PC-9 (cell line): Measurements from ENCODE around the gene RMI2. TPM values are rescaled to one million over a fixed set of nuclear protein-coding genes. Genes with fewer than 3 reads are reported as not detected.

Source experiments
- BruUV-seq: library from RNA; stranded (reverse); fragments of 400-500 nt; replicated peaks from 2 replicates; lab custom pipeline; 2021; lab: Mats Ljungman, UMichigan
- CTCF ChIA-PET: fragments of 300-600 bp; sonication (Branson Sonifier 250); formaldehyde crosslinking; loops from one replicate; lab custom pipeline; 2022; ENCODE audit warnings: antibody characterized with exemption; lab: Charles Lee
- POLR2A ChIA-PET: fragments of 300-600 bp; sonication (Branson Sonifier 250); formaldehyde crosslinking; loops from one replicate; lab custom pipeline; 2022; ENCODE audit warnings: antibody characterized with exemption; ENCODE audit not compliant: unreplicated experiment; lab: Charles Lee
- DNase-seq, 2 experiments: peaks; one replicate each; pipeline versions ENCODE4 v3.0.0 to v3.0.0-alpha.2; 2015 to 2022; ENCODE audit warnings: mixed read lengths in 1 of 2
- H2AFZ ChIP-seq: fragments of 200-600 bp; sonication (generic); 2 replicates; pipeline ENCODE4 v1.8.1; 2017; ENCODE audit warnings: antibody characterized with exemption
- H3F3A ChIP-seq: fragments of 200-600 bp; sonication (generic); 2 replicates; pipeline ENCODE4 v1.8.1; 2017; ENCODE audit warnings: antibody characterized with exemption, mild to moderate bottlenecking, low read depth; ENCODE audit not compliant: insufficient read depth
- H3K27ac ChIP-seq: fragments of 200-600 bp; sonication (generic); 2 replicates; pipeline ENCODE4 v1.6.1; 2016; ENCODE audit warnings: mixed run types
- H3K27me3 ChIP-seq: fragments of 200-600 bp; sonication (generic); 2 replicates; pipeline ENCODE4 v1.6.1; 2016; ENCODE audit warnings: low read depth, mixed run types; ENCODE audit not compliant: insufficient read depth
- H3K36me3 ChIP-seq: fragments of 200-600 bp; sonication (generic); 2 replicates; pipeline ENCODE4 v1.6.1; 2016; ENCODE audit warnings: low read depth, mixed run types
- H3K4me1 ChIP-seq: fragments of 200-600 bp; sonication (generic); replicated peaks from 2 replicates; pipeline ENCODE4 v1.6.1; 2016; ENCODE audit warnings: mixed run types; ENCODE audit not compliant: insufficient read depth
- H3K4me2 ChIP-seq: fragments of 200-600 bp; sonication (generic); 2 replicates; pipeline ENCODE4 v1.6.1; 2017; ENCODE audit warnings: mixed run types
- H3K4me3 ChIP-seq: fragments of 200-600 bp; sonication (generic); 2 replicates; pipeline ENCODE4 v1.6.1; 2016; ENCODE audit warnings: mixed run types
- H3K79me2 ChIP-seq: fragments of 200-600 bp; sonication (generic); 2 replicates; pipeline ENCODE4 v1.6.1; 2017; ENCODE audit warnings: low read depth, mixed run types
- H3K9me2 ChIP-seq: fragments of 200-600 bp; sonication (generic); 2 replicates; pipeline ENCODE4 v1.8.1; 2017; ENCODE audit warnings: mild to moderate bottlenecking; ENCODE audit not compliant: insufficient read depth
- H3K9me3 ChIP-seq: fragments of 200-600 bp; sonication (generic); 2 replicates; pipeline ENCODE4 v1.8.1; 2016; ENCODE audit warnings: low read depth; ENCODE audit not compliant: insufficient read depth
- H4K20me1 ChIP-seq: fragments of 200-600 bp; sonication (generic); 2 replicates; pipeline ENCODE4 v1.8.1; 2017; ENCODE audit not compliant: insufficient read depth
- CTCF ChIP-seq: fragments of 200-600 bp; sonication (generic); conservative IDR thresholded peaks from 2 replicates; pipeline ENCODE4 v1.6.1; 2017; ENCODE audit warnings: mixed run types, antibody characterized with exemption, mild to moderate bottlenecking, moderate library complexity
- EZH2 ChIP-seq: fragments of 200-600 bp; sonication (generic); IDR thresholded peaks from 2 replicates; pipeline ENCODE4 v1.8.0; 2017; ENCODE audit warnings: antibody characterized with exemption, low read depth
- intact Hi-C: fragments of 100-400 bp; cut with micrococcal nuclease; formaldehyde crosslinking; loops from one replicate; pipeline ENCODE4 v1.10.0; 2022; ENCODE audit not compliant: unreplicated experiment
- total RNA-seq: library from RNA; stranded (reverse); gene quantifications from 2 replicates; pipeline ENCODE4 v1.2.3, GENCODE V29; 2021

The RMI2 gene
- total RNA-seq, 1 experiment from 2014 or later: 38.0 TPM

DNA sequence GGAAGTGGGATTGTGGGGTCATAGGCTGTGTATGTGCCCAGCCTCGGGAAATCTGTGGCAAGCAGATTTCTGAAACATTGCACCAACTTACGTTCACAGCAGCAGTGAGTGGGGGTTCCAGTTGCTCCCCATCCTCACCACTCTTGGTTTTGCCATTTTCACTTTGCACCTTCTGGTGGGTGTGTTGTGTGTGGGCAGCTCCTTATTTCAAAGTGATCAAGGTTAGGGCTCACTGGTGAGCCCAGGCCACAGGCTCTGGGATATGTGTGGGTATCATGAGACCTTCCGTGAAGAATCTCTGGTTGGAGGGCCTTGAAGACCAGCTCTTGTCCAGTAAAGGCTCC is 34.7 kb upstream of the RMI2 start:
- no TSS peak for BruUV-seq
- H3F3A ChIP-seq: peaks cover 21% of the 10 kb centered on the region
- H3K4me1 ChIP-seq: peaks cover 29% of the 10 kb centered on the region
- H2AFZ ChIP-seq: no peak overlapping the region
- no peak overlapping the region for H3K27ac ChIP-seq
- CTCF ChIA-PET: no interaction called here
- H3K4me3 ChIP-seq: no peak overlapping the region
- no peaks in the 10 kb centered on the region for H3K27me3 ChIP-seq
- no peak for DNase-seq
- H4K20me1 ChIP-seq: no peaks in the 10 kb centered on the region
- H3K36me3 ChIP-seq: no peaks in the 10 kb centered on the region
- H3K9me2 ChIP-seq: no peaks in the 10 kb centered on the region
- TF ChIP-seq CTCF (no peak), EZH2 (no peak)
- H3K9me3 ChIP-seq: no peaks in the 10 kb centered on the region
- intact Hi-C loops: no loop called here
- POLR2A ChIA-PET: no interaction called here
- no peak overlapping the region for H3K4me2 ChIP-seq
- no peaks in the 10 kb centered on the region for H3K79me2 ChIP-seq

DNA sequence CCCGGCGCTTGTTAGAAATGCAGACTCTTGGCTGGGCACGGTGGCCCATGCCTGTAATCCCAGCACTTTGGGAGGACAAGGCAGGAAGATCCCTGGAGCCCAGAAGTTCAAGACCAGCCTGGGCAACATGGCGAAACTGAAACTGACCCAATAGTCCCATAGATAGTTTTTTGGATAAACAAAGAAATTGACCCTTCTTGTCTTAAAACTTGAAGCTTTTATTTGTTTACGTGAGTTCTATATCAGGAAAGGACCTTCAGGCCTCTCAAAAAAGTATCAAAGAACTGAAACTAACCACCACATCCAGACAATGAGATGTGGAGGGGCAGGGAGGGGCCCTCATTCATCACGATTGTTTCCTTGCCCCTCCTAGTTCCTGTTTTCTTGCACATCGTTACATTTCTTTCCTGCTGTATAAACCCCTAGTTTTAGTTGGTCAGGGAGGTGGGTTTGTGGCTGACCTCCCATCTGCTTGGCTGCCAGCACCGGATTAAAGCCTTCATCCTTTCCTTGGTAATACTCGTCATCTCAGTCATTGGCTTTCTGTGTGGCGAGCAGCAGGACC is 34.2 kb upstream of the RMI2 start:
- Histone ChIP-seq H3F3A (peaks cover 21% of the 10 kb centered on the region), H4K20me1 (no peaks in the 10 kb centered on the region), H3K4me1 (peaks cover 29% of the 10 kb centered on the region), H3K79me2 (no peaks in the 10 kb centered on the region), H3K27me3 (no peaks in the 10 kb centered on the region), H3K4me2 (no peak overlapping the region), H2AFZ (no peak overlapping the region), H3K9me3 (no peaks in the 10 kb centered on the region), H3K36me3 (no peaks in the 10 kb centered on the region), H3K4me3 (no peak overlapping the region), H3K27ac (no peak overlapping the region), H3K9me2 (no peaks in the 10 kb centered on the region)
- no TSS peak for BruUV-seq
- DNase-seq: no peak
- intact Hi-C loops: no loop called here
- CTCF ChIA-PET: no interaction called here
- POLR2A ChIA-PET: no interaction called here
- no peak for TF ChIP-seq EZH2
- TF ChIP-seq CTCF: no peak

- no peak overlapping the region for H2AFZ ChIP-seq
- peak; percentile 84 to 90 for DNase-seq
- no peak for TF ChIP-seq EZH2
- no peak for TF ChIP-seq CTCF
- BruUV-seq: no TSS peak
- peak overlapping the region; percentile 64 for H3K4me2 ChIP-seq
- H3K9me3 ChIP-seq: no peaks in the 10 kb centered on the region
- H3K4me1 ChIP-seq: peaks cover 29% of the 10 kb centered on the region
- peaks cover 21% of the 10 kb centered on the region for H3F3A ChIP-seq
- intact Hi-C loops: loop anchor here (1.0 to 2.0 kb wide), 4 partner anchors 46 to 321 kb away; partner anchors contain the start of gene SOCS1
- no peaks in the 10 kb centered on the region for H3K27me3 ChIP-seq
- no peaks in the 10 kb centered on the region for H3K9me2 ChIP-seq
- peak overlapping the region; percentile 37; the same call in 1 of the 2 replicates for H3K4me3 ChIP-seq
- H3K36me3 ChIP-seq: no peaks in the 10 kb centered on the region
- no peaks in the 10 kb centered on the region for H3K79me2 ChIP-seq
- peak overlapping the region; percentile 73 for H3K27ac ChIP-seq
- ChIA-PET POLR2A (interaction anchor here (0.6 kb wide), 1 partner anchor 421 kb away, joined by 5 read pairs; no protein-coding TSS in a partner anchor), CTCF (interaction anchor here (0.7 to 1.5 kb wide), 2 partner anchors 51 to 57 kb away, joined by 4 to 5 read pairs; partner anchors contain the start of gene SOCS1)
- H4K20me1 ChIP-seq: no peaks in the 10 kb centered on the region
Observed at GRCh38 chr16:11312718-11313492, 32.4 kb upstream of the RMI2 start.
